Nephron (organoid): ENCODE measurements around the gene TECRL.

ENCODE experiments used
- H3K27ac Mint-ChIP-seq, 3 experiments: 2 replicates each; pipeline ENCODE4 v1.8.0; 2020; ENCODE audit warnings: mixed read lengths in 3 of 3, mild to moderate bottlenecking in 2 of 3, moderate library complexity in 1 of 3
- H3K27me3 Mint-ChIP-seq: 2 replicates; pipeline ENCODE4 v1.8.0; 2021; ENCODE audit warnings: low read depth, mild to moderate bottlenecking, moderate library complexity, mixed read lengths
- H3K36me3 Mint-ChIP-seq: 2 replicates; pipeline ENCODE4 v1.8.0; 2020; ENCODE audit warnings: low read depth, mixed read lengths
- H3K4me1 Mint-ChIP-seq: 2 replicates; pipeline ENCODE4 v1.8.0; 2020; ENCODE audit warnings: mixed read lengths
- H3K4me3 Mint-ChIP-seq, 3 experiments: 2 replicates each; pipeline ENCODE4 v1.8.0; 2020; ENCODE audit warnings: mild to moderate bottlenecking in 3 of 3, mixed read lengths in 3 of 3, moderate library complexity in 2 of 3
- H3K9me3 Mint-ChIP-seq: 2 replicates; pipeline ENCODE4 v1.8.0; 2020; ENCODE audit warnings: mixed read lengths
- CTCF ChIP-seq, 3 experiments: fragments of 200-600 bp; sonication (generic); IDR thresholded peaks; one replicate each; pipeline ENCODE4 v1.5.0; 2021; ENCODE audit warnings: antibody characterized with exemption in 3 of 3; ENCODE audit not compliant: unreplicated experiment in 3 of 3

The TECRL gene

DNA sequence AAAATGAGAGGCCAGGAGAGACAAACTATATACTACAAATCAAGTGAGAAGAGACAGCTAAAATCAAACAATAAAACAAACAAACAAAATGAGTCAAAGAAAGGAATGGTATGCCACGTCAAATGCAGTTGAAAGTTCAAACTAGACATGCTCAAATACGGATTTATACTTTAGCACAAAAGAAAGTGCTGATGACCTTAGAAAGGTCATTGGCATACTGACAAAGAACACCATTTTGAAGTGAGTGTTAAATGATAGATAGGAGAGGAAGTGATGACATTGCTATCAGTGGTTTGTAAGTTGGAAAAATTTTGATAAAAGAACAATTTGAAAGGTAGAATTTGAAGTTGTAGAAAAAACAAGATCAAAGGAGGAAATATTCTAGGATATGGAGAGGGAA is 55.3 kb downstream of the TECRL start:
- no peak overlapping the region for H3K4me3 Mint-ChIP-seq
- H3K27ac Mint-ChIP-seq: no peak overlapping the region
- no peaks in the 10 kb centered on the region for H3K9me3 Mint-ChIP-seq
- TF ChIP-seq CTCF (IDR thresholded peaks at IDR 0.05; ENCODE audit: unreplicated experiment in 3 of 3): no peak
- H3K27me3 Mint-ChIP-seq: no peaks in the 10 kb centered on the region
- no peaks in the 10 kb centered on the region for H3K4me1 Mint-ChIP-seq
- no peaks in the 10 kb centered on the region for H3K36me3 Mint-ChIP-seq

- Mint-ChIP-seq H3K9me3 (peaks cover 10% of the 10 kb centered on the region), H3K4me1 (no peaks in the 10 kb centered on the region), H3K27me3 (no peaks in the 10 kb centered on the region), H3K36me3 (no peaks in the 10 kb centered on the region), H3K4me3 (no peak overlapping the region), H3K27ac (no peak overlapping the region)
- TF ChIP-seq CTCF (IDR thresholded peaks at IDR 0.05; ENCODE audit: unreplicated experiment in 3 of 3): no peak
Measured at GRCh38 chr4:64341711-64342110, 67.5 kb downstream of the TECRL start.

- no peaks in the 10 kb centered on the region for H3K4me1 Mint-ChIP-seq
- no peaks in the 10 kb centered on the region for H3K36me3 Mint-ChIP-seq
- no peak for TF ChIP-seq CTCF (IDR thresholded peaks at IDR 0.05; ENCODE audit: unreplicated experiment in 3 of 3)
- no peak overlapping the region for H3K4me3 Mint-ChIP-seq
- H3K9me3 Mint-ChIP-seq: peaks cover 14% of the 10 kb centered on the region
- no peaks in the 10 kb centered on the region for H3K27me3 Mint-ChIP-seq
- no peak overlapping the region for H3K27ac Mint-ChIP-seq
Measured at GRCh38 chr4:64340218-64341110, 68.8 kb downstream of the TECRL start.

DNA sequence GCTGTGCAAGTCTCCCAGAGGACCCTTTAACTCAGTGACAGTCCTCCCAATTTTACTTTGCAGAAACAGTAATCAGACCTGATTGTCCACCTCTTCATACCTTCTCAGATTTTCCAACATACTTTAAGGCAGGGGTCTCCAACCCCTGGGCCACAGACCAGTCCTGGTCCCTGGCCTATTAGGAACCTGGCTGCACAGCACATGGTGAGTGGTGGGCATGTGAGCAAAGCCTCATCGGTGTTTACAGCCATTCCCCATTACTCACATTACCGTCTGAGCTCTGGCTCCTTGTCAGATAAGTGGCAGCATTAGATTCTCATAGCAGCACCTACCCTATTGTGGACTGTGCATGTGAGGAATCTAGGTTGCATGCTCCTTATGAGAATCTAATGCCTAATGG is 74.3 kb downstream of the TECRL start:
- Mint-ChIP-seq H3K36me3 (no peaks in the 10 kb centered on the region), H3K4me3 (no peak overlapping the region), H3K27me3 (no peaks in the 10 kb centered on the region), H3K27ac (no peak overlapping the region), H3K9me3 (peaks cover 14% of the 10 kb centered on the region), H3K4me1 (no peaks in the 10 kb centered on the region)
- no peak for TF ChIP-seq CTCF (IDR thresholded peaks at IDR 0.05; ENCODE audit: unreplicated experiment in 3 of 3)

DNA sequence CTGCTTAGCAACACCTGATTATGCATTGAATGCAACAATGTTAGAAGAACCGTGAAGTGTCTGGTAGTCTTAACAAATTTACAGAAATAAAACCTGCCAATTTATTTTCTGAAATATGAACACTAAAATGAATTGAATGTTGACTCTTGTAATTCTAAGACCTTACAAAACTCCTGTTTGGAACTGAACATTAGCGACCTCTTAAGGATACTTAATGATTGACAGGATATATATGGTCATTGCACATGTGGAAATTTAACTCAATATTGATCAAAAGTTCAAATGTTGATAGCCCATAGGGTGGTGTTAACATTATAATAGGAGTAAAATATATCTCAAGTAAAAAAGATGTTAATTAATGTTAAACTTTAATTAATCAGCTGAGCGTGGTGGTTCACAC is 79.1 kb downstream of the TECRL start:
- Mint-ChIP-seq H3K36me3 (no peaks in the 10 kb centered on the region), H3K4me3 (no peak overlapping the region), H3K27me3 (no peaks in the 10 kb centered on the region), H3K27ac (no peak overlapping the region), H3K4me1 (no peaks in the 10 kb centered on the region), H3K9me3 (no peaks in the 10 kb centered on the region)
- TF ChIP-seq CTCF (IDR thresholded peaks at IDR 0.05; ENCODE audit: unreplicated experiment in 3 of 3): no peak

GRCh38 chr4:64327237-64327636 is 82.0 kb downstream of the TECRL start:
- Mint-ChIP-seq H3K27ac (no peak overlapping the region), H3K4me3 (no peak overlapping the region), H3K27me3 (no peaks in the 10 kb centered on the region), H3K4me1 (no peaks in the 10 kb centered on the region), H3K36me3 (no peaks in the 10 kb centered on the region), H3K9me3 (no peaks in the 10 kb centered on the region)
- no peak for TF ChIP-seq CTCF (IDR thresholded peaks at IDR 0.05; ENCODE audit: unreplicated experiment in 3 of 3)
